GM19025 (cell line): ENCODE results near the gene NELFCD.

ENCODE experiments used
- ATAC-seq: cut with Tn5 transposase; IDR thresholded peaks from one replicate; pipeline ENCODE4 v1.9.1; 2021; ENCODE audit warnings: mild to moderate bottlenecking, low read depth, moderate library complexity; ENCODE audit not compliant: unreplicated experiment

The NELFCD gene

DNA sequence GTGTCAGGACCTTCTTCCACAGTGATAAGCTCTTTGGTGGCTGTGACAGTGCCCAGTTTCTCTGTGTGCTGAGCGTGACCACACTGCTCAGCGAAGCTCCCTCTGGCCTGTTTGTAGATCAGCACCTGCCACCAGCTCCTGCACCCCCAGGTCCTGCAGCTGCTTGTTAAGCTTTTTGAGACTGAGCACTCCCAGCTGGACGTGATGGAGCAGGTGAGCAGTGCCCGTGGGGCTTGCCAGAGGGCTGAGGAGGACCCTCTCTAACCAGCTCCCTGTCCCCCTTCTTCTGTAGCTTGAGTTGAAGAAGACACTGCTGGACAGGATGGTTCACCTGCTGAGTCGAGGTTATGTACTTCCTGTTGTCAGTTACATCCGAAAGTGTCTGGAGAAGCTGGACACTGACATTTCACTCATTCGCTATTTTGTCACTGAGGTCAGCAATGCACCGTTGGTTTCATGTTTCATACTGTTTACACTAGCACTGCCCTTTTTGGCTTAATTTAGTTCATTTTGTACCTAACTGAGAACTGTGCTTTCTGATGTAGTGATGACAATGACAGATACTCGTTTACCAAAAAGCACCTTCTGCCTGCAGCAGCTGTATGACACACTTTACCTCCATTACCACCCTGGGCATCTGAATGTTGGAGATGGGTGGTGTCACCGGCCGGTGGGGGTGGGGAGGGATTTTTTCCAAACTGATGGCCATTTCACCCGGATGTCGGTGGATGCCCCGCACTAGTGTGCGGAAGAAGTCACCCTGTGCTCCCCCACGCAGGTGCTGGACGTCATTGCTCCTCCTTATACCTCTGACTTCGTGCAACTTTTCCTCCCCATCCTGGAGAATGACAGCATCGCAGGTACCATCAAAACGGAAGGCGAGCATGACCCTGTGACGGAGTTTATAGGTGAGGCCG, 12.5 kb downstream of the NELFCD start:
- no peak for ATAC-seq

DNA sequence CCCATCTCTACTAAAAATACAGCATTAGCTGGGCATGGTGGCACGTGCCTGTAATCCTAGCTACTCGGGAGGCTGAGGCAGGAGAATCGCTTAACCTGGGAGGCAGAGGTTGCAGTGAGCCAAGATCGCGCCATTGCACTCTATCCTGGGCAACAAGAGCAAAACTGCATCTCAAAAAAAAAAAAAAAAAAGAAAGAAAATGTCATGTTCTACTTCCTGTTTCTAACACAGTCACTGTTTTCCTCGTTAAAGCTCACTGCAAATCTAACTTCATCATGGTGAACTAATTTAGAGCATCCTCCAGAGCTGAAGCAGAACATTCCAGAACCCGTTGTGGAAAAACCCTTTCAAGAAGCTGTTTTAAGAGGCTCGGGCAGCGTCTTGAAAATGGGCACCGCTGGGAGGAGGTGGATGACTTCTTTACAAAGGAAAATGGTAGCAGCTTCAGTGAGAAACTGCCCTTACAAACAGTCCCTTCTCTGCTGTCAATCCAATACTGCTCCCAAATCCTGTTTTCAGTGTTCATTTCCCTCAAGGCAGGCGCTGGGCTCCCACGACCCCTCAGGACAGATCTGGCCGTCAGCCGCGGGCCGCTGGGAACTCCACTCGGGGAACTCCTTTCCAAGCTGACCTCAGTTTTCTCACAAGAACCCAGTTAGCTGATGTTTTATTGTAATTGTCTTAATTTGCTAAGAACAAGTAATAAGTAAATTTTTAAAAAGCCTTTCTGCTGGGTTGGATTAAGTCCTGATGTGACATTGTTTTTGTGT, 13.5 kb downstream of the NELFCD start:
- no peak for ATAC-seq

DNA sequence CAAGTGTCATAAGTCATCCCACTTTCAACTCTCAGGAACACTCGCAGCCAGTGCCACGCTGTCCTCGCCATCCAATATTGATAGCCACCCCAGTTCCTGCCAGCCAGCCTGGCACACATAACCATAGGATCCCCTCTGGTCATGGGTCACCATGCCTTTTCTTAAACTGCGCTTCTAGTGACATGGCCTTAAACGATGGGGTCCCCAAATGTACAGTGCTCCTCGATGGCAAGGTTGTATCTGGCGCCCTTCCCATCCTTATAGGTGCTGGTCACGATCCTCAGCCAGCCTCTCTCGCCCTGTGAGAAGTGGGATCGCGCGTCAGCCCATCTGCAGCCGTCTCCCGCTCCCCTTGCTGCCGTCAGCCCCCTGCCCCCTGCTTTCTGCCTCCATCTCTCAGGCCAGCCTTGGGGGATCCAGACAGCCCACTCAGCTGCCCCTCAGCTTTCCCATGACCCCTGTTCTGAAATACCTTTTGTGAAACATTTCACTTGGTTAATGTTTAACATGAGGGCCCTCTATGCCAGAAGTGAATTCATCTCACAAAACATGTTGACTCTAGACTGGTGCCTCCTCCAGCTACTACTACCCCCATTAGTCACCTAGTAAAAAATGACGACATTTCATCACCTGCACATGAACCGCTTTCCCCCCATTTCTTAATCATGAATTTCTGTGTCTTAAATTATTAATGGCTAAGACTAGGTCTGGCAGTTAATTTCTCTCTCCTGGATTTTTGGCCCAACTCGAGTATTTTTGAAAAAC, 14.6 kb downstream of the NELFCD start:
- no peak for ATAC-seq

DNA sequence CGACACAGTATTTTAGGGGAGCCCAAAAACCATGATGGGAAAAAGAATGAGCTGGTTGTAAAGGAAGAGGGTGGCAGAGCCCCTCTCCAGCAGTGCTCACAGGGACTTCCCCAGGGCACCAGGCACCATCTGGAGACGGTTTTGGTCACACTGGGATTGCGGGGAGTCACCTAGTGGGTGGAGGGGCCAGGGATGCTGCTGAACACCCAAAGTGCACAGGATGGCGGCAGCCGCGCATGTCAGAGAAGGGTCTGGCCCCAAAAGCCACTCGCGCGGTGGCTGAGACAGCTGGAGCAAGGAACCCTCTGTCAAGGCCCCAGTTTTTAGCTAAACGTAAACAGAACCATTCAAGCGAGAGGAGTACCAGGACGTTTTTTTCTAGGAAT, 15.2 kb downstream of the NELFCD start:
- ATAC-seq, result no peak

DNA sequence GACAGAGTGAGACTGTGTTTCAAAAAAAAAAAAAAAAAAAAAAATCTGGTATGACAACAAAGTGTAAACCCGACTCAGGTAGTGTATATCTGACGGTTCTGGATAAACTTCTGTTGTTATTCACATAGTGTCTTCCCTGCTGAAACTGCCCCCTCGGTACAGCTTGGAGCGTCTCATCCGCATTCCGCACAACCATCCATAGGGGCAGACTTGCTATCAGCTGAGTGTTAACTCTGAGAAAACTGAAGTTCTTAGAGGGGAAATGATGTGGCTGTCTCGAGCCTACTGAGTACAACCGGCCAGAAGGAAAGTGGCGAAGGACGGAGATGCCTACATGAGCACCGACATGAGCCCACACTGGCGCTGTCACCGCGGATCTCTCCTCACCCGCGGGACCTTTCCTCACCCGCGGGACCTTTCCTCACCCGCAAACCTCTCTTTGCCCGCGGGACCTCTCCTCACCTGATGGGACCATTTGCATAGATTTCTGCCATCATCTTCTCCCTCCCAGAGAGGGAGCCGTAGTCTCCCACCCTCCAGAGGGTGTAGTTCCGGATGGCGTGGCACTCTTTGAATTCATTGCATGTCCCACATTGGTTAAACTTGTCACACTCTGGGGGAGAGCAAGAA, 16.2 kb downstream of the NELFCD start:
- ATAC-seq, result no peak

DNA sequence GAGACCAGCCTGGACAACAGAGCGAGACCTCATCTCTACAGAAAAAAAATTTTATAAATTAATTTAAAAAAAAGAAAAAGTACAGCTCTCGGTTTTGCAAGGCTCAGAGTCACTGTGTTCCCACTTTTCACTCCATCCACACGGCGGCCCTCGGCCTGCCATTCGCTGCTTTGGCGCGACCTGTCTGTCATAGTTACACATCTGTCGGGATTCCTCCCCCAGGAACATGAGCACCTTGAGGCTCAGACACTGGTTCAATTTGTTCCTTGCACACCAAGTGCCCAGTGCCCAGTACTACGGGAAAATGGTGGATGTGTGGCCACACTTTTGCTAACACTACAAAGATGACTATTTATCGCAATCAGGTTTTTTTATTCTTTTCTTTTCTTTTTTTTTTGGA, 17.6 kb downstream of the NELFCD start:
- no peak for ATAC-seq

DNA sequence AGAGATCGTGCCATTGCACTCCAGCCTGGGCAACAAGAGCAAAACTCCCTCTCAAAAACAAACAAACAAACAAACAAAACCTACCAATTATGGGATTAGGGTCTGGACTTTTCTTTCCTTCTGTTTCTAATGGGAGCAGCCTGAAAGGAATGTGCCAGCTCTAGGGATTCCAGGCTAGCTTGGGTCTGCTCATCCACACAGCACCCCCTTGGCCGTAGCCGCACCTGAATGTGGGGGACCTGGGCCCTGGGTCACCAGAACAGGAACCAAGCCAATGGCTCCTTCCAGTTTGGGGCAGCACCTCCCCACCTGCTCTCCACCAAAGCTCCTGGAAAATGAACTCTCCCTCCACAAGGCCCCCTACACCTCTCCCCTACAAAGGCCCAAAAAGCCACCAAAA, 19.3 kb downstream of the NELFCD start:
- no peak for ATAC-seq

DNA sequence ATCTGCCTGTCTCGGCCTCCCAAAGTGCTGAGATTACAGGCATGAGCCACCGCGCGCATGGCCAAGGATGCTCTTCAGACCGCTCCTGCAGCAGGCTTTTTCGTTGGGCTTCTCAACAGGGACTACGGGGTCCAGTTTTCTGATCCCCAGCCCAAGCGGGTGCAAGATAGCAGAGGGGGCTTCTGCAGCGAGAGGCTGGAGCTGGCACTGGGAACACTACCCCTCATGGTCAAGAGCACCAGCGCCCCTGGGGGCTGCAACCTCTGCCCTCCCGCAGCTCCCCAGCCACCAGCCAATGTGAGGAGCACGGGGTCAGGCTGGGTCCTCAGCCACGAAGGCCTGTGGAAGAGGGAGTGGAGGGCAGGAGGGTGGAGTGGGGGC, 20.0 kb downstream of the NELFCD start:
- ATAC-seq, result no peak

DNA sequence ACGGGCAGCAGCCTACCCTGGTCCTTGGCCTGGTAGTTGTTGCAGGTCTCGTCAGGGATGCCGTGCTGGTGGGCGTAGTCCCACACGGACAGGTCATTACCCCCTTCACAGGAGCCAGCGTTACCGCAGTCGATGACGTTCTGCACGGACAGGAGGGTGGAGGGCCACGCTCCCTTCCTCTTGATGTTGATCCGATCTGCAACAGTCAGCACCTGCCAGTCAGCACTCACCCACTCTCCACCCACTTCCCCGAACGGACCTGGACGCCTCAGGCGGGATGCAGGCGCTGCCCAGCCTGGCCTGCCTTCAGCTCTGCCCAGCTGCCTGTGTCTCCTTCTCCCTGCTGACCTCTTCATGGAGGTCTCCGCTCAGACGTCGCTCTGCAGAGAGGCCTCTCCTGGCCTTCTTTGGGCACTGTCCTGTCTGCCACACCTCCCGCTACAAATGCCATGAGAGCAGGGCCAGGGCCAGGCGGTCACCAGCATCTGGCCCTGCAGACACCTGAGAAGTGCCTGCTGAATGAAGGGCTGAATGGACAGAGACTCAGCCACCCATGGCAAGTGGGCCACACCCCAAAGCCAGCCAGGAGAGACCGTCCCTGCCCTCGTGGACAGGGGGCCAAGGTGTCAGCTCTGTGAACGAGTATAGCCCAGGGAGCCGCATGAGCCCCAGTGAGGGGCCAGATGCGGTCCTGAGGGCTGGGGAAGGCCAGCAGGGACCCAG, 20.6 kb downstream of the NELFCD start:
- ATAC-seq, result no peak

DNA sequence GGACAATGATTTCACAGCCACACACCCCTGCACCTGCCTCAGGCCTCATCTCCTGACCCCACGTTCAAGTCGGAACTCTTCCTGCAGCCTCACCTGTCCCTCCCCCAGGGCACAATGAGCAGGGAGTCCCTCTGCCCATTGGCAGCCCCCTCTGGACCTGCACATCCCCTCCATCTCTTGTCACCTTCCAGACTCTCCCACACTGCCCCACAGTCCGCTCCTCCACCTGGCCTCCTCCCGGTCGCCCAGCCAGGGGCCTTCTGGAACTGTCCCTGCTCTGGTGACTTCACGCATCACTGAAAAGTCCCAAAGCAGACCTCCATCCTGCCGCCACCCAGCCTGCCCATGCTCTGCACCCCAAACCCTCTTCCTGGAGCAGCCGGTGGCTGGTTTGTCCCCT, 21.3 kb downstream of the NELFCD start:
- no peak for ATAC-seq

DNA sequence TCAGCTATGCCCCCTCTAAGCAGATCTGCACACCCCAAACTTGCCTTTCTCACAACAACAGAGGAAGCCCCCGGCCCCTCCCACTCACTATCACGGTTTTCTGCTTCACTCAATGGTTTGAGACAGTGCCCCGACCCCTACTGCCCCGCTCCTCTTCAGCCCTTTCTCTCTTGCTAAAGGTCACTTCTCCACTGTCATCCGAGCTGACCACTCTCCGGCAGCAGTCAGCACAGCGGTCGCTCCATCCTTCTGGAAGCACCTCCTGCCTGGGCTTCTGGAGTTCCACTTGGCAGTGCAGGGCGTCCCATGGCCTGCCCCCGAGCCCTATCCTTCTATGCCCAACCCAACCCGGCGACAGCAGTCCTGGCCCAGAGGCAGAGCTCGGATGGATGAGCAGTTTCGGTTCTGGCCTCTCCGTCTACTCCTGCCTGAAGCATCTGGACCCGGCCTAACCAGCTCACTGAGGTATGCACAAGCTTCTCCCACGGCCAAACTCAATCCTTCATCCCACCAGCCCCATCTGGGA, 21.9 kb downstream of the NELFCD start:
- no peak for ATAC-seq

DNA sequence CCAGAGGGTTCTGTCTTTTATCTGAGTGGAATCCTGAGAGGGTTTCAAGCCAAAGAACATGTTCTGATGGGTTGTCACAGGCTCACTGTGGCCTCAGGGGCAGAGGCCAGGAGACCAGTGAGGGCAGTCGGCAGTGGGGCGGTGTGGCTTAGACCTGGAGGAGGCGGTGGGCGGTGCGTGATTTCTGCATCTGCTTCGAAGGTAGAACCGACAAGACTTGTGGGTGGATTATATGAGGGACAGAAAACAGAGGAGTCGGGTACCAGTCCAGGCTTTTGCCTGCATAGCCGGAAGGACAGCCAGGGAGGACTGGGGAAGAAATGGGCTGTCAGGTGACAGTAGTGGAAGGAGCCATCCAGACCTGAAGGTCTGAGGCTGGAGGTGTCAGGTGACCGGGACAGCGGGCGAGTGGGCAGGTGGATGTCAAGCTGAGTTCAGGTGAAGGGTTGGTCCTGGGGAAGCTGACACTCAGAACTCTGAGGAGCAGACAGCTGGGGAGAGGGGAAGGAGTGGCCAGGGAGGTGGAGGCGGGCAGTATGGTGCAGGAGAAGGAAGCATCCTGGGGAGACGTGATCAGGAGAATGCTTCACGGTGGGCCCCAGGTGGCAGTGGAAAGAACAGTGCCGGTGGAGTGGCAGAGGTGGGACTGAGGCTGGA, 22.9 kb downstream of the NELFCD start:
- ATAC-seq, result no peak

DNA sequence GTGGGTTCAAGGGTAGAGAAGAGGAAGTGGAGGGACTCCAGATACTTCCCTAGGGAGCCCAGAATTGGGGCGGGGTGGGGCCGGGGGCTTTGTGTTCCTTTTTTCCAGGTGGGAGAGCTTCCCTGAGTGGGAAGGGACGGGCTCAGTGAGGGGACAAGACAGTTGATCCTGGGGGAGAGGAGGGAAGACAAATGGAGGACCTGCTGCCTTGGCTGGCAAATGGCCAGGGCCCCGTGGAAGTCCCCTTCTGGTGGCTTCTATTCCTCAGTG, 23.4 kb downstream of the NELFCD start:
- ATAC-seq, result no peak

DNA sequence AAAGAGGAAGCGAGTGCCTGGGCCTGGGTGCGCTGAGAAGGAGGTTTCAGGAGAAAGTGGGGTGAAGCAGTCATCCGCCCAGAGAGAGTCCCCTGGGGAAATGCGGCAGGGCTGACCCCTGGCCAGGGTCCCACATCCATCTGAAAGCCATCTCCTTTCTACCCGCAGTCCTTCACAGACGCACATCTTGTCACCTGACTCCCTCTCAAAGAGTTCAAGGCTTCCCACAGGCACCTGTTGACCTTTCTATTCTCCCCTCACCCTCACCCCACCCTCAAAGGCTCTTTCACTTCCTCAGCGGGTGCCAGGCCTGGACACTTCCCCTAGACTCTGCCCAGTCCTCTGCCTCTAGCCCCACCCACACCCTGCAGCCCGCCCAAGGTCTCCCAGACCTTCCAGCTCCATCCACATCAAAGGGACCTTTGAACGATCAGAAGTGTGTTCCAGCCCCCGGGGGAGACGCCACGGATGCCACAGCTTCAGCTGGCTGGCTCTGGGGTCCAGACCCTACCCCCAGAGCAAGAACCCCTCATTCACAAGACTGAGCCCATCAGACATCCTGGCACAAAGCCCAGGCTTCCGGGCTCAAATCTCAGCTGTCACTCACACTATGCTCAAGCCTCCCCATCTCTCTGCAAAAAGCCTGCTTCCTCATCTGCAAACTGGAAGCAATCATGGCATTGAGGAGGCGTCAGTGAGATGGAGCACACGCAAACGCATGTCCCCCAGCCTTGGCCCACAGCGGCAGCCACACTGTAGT, 23.9 kb downstream of the NELFCD start:
- ATAC-seq, result peak; percentile 54

DNA sequence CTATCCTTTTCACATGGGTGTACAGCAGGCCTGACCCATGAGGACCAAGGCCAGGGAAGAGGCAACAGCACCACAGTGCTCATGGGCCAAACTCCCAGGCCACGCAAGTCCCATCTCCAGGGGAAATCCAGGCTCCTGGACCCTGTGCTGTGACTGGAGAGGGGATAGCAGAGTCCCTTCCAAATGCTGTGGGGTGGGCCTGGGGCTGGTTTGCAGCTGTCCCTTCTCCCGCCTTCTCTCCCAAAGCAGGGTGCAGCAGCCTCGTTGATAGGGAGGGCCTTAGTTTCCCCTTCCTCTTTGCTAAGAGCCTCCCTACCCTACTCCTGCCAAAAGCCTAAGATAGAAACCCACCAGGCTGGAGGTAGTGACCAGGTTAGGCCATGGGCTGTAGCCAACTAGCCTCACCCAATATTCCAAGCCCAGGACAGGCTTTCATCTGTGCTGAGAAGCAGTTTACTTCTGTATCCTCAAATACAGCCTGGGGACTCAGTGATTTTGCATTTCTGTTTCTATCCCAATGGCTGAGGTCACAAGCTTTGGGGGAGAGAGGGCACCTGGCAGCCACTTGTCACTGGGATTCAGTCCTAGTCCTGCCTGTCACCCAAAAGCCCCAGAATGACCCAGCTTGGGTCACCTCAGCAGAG, 24.6 kb downstream of the NELFCD start:
- ATAC-seq, result no peak

DNA sequence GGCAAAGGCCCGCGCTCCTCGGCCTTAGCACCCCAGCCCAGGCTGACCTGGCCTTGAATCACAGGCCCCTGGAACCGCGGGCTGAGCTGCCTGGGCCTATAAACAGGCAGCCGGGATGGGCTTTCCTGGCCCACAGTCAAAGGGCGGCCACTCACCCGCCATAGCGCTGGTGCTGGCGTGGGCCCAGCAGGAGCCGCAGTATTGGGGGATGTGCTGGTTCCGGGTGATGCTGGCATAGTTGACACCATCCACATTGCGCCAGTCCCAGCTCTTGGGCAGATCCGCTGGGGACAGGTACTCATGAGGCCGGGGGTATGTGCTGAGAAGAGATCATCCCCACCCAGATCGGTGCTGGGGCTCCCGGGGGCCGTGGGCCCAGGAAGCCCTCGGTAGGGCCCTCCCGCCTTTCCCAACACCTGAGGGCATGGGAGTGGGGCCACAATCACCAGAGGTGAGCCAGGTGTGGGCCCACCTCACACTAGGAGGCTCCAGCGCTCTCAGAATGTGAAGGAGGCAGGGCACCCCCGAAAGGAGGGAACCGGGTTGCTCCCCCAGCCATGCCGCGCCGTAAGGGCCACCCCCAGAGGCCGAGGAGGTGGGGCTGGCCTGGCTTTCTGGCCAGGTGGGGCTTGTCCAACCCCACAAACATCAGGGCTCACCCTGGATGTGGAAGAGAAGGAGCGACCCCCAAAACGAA, 25.3 kb downstream of the NELFCD start:
- ATAC-seq, result no peak

DNA sequence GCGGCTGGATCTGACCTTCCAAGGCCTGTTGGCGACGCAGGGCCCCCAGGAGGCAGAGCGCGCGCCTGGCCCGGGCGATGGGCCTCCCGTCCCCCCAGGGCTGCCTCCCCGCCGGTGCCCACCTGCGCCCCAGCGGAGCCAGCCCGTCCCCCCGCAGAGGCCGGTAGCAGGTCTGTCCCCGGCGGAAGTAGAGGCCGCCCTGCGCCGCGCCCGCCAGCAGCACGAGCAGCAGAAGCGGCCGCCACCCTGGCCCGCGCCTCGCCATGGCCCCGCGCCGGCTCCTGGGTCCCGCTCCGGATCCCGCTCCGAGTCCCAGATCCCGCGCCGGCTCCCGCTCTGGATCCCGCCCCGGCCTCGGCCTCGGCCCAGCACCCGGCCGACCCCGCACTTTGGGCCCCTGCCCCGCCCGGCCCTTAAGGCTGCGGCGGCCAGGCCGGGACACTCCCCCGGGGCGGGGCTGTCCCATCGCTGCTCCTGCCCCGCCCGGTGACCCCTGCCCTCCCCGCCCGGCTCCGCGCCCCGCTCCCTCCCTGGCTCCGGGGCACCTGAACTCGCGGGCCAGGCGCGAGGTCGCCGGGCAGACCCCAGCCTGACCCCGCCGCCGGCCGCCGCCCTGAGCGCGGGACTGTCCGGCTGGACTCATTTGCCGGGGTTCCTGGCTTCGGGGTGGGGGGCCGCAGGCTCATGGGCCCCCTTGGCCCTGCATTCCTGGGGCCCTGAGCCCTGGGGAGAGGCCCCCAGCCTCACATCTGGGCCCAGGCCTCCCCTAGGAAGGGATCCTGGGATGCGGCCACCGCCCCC, 26.0 kb downstream of the NELFCD start, which contains the start of gene CTSZ:
TSS of gene CTSZ (minus strand) at position 391 of the 801 bp plus-strand sequence. CDS start at position 265, 126 bp downstream.
- peak; percentile 35 for ATAC-seq
